ENCODE results near the gene MAP7.
"Not testable (repeated sequence)": the region's sequence is repeated elsewhere in the genome, so short reads cannot be mapped to it uniquely, and the experiment has no call there.

Gene MAP7

GRCh38 chr6:136550330-136551071 lies at the start of gene MAP7:
Gene MAP7 (minus strand): TSS chr6:136550422. CDS start chr6:136550408, 14 bp downstream.
- peak; percentile 44 to 49 for DNase-seq (ENCODE audit: low read depth in 2 of 2)

- no peak for DNase-seq (ENCODE audit: low read depth in 2 of 2)
Observed at GRCh38 chr6:136599329-136600011, 49.2 kb upstream of the MAP7 start.

- DNase-seq (ENCODE audit: low read depth in 2 of 2), result no peak
Observed at GRCh38 chr6:136598048-136598447, 47.8 kb upstream of the MAP7 start.

GRCh38 chr6:136594671-136595070 lies 44.4 kb upstream of the MAP7 start:
- DNase-seq (ENCODE audit: low read depth in 2 of 2), result no peak

DNA sequence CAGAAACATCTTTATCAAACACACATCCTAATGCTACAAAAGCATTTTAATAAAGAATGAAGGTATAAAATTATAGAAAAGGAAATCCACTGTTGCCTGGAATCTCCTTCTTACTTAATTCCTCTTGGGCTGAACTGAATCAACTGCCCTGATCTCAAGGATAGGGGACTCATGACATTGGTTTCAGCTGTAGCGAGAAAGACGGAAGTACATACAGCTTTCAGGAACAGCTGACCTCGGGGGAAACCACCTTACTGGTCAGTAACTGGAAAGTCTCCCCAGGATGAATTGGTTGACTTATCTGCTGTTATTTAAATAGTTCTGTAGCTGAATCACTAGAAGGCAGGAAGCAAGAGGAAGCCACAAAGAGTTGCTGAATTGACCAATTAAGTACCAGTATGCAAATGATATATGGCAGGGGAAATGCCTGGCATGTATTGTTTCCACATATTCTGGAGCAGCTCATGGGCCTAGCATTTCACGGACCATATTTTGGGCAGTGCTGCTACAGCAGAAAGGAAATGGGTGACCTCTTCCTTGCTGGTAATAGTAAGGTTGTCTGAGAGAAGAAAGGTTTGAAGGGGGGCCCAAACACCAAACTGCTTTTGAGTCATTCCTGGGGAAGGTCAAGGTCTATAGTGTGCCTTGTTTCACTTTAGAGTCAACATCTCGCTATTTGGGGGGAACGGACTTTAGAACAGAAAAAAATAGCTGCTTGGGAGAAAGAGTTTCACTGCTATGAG lies 43.7 kb upstream of the MAP7 start:
- peak in 1 of 2 donors; percentile 1 for DNase-seq (ENCODE audit: low read depth in 2 of 2)

GRCh38 chr6:136592930-136593673 lies 42.9 kb upstream of the MAP7 start:
- DNase-seq (ENCODE audit: low read depth in 2 of 2), result no peak

DNA sequence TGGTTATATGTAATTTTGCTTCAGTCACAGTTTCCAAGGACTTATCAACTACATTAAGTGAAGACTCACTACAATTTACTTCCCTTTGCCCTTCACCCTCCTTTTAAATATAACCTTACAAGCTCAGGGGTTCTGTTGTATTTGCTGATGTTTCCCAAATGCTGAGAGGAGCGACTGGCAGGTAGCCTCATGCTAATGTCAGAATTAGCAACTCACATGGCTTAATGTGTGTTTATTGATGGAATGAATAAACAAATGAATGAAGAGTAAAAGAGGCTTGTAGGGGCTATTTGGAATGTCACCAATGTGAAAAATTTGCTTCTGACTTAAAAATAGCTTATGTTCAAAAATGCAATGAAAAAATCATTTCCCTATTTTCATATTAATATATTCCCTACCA lies 41.4 kb upstream of the MAP7 start:
- no peak for DNase-seq (ENCODE audit: low read depth in 2 of 2)

DNA sequence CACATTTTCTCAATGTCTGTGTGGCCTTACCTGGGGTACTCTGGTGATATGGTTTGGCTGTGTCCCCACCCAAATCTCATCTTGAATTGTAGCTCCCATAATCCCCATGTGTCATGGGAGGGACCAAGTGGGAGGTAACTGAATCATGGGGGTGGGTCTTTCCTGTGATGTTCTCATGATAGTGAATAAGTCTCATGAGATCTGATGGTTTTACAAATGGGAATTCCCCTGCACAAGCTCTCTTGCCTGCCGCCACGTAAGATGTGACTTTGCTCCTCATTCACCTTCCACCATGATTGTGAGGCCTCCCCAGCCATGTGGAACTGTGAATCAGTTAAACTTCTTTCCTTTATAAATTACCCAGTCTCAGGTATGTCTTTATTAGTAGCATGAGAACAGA lies 40.6 kb upstream of the MAP7 start:
- not testable (repeated sequence) for DNase-seq (ENCODE audit: low read depth in 2 of 2)

- DNase-seq (ENCODE audit: low read depth in 2 of 2), result no peak
Observed at GRCh38 chr6:136587527-136587926, 37.3 kb upstream of the MAP7 start.

DNA sequence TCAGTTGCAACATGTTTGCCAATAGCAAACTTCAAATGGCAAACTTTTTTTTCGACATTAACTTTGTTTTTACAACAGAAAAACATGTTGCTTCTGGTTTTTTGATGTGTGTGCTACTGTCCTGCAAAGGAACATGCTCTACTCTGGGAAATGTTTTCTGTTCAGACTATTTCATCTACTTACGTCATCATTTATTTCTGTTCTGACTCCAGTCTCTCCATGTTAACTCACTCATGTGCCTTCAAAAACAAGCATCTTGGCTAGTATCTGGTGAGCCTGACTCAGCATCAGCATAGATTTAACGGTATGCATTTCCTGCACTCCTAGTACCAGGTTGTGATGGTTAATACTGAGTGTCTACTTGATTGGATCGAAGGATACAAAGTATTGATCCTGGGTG lies 36.1 kb upstream of the MAP7 start:
- no peak for DNase-seq (ENCODE audit: low read depth in 2 of 2)

DNA sequence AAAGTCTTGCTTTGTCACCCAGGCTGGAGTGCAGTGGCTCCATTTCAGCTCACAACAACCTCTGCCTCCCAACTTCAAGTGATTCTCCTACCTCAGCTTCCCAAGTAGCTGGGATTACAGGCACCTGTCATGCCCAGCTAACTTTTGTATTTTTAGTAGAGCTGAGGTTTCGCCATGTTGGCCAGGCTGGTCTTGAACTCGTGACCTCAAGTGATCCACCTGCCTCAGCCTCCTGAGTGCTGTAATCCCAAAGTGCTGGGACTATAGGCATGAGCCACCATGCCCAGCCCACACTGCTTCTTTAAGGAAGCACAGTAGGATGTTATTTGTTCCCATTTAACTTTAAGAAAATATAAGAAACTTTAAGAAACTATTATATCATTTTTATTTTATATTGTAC lies 35.3 kb upstream of the MAP7 start:
- not testable (repeated sequence) for DNase-seq (ENCODE audit: low read depth in 2 of 2)

DNA sequence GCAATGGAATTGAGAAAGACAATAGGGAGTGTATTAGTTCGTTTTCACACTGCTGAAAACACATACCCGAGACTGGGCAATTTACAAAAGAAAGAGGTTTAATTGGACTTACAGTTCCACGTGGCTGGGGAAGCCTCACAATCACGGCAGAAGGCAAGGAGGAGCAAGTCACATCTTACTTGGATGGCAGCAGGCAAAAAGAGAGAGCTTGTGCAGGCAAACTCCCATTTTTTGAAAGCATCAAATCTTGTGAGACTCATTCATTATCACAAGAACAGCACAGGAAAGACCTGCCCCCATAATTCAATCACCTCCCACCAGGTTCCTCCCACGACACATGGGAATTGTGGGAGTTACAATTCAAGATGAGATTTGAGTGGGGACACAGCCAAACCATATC lies 34.1 kb upstream of the MAP7 start:
- DNase-seq (ENCODE audit: low read depth in 2 of 2), result not testable (repeated sequence)

- no peak for DNase-seq (ENCODE audit: low read depth in 2 of 2)
Observed at GRCh38 chr6:136582711-136583471, 32.7 kb upstream of the MAP7 start.

GRCh38 chr6:136579800-136580199 lies 29.6 kb upstream of the MAP7 start:
- no peak for DNase-seq (ENCODE audit: low read depth in 2 of 2)

DNA sequence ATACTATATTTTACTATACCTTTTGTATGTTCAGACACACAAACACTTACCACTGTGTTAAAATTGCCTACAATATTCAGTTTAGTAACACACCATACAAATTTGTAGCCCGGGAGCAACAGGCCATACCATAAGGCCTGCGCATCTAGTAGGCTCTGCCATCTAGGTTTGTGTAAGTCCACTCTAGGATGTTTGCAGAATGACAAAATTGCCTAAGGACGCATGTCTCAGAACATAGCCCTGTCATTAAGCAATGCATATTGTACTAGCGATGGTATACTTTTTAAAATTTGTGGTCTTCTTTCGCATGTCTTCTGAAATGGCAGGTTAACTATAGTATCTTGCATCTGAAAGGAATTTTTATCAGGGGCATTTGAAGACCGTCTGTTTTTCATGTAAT lies 26.6 kb upstream of the MAP7 start:
- no peak for DNase-seq (ENCODE audit: low read depth in 2 of 2)

- DNase-seq (ENCODE audit: low read depth in 2 of 2), result no peak
Observed at GRCh38 chr6:136571496-136571895, 21.3 kb upstream of the MAP7 start.

DNA sequence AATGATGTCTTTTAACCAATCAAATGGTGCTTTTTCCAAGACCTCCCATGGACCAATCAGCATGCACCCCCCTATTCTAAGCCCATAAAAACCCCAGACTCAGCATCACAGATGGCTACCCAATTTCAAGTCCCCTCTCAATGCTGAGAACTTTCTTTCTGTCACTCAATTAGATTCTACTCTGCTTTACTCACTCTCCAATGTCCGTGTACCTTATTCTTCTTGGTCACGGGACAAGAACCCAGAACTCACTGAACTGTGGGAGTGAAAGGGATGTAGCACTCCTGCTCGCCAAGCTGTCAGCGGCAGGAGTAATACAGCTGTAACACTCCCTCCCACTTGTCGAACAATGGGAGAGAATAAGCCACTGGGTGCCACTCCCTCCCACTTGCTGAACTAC lies 20.8 kb upstream of the MAP7 start:
- DNase-seq (ENCODE audit: low read depth in 2 of 2), result no peak

DNA sequence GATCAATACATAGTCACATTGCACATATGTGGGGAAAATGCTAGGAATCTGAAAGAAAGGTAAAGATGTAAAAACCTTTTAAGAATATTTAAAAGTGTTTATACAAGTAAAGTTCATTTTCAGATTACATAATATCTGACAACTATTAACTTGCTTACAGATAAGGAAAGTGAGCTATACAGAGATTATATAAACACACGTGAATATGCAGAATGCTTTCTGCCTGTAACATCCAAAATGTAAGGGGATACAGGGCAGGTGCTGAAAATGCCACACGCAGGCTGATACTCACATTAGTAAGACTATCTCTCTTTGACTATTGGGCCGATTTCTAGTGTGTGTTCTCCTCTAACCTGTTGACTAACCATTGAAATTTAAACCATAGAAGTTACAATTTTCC lies 17.9 kb upstream of the MAP7 start:
- no peak for DNase-seq (ENCODE audit: low read depth in 2 of 2)

DNA sequence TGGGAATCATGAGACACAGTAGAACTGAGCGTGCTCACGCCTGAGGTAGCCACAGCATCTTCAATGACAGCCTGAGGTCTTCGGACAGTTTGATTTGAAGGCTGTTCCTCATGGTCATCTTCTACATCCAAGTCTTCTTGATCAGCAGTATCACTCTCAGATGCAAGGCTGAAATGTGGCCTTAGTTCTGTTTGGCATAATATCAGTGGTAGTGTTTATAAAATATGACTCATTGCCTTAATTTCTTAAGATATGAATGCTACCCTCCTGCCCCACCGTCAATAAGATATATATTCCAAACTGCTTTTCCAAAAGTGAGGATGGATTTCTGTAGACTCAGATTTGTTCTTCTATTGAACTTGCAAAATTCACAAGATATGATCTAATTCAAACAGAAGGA lies 17.5 kb upstream of the MAP7 start:
- no peak for DNase-seq (ENCODE audit: low read depth in 2 of 2)

GRCh38 chr6:136566851-136567250 lies 16.6 kb upstream of the MAP7 start:
- DNase-seq (ENCODE audit: low read depth in 2 of 2), result no peak

GRCh38 chr6:136566007-136566487 lies 15.8 kb upstream of the MAP7 start:
- DNase-seq (ENCODE audit: low read depth in 2 of 2), result no peak
